ENCODE results near the gene CAPN12. TPM values are rescaled to one million over a fixed set of nuclear protein-coding genes. Genes with fewer than 3 reads are reported as not detected.

The CAPN12 gene
- total RNA-seq, 1 donor from 2014 or later, result 3.6 TPM

DNA sequence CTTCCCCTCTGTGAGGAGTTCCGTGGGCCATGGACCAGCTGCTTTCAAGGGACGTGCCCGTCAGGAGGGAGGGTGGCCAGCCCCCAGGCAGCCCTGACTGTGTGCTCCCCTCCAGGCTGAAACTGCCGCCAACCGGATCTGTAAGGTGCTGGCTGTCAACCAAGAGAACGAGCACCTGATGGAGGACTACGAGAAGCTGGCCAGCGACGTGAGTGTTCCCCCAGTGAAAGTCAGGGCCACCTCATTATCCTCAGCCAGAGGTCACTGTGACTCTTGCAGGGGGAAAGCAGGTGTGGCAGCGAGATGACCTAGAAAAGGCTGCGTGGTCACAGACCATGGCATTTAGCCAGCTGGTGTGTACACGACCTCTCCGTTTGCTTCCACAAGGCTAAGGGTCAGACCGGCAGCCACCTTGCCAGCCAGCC is 29.9 kb downstream of the CAPN12 start:
- no peaks in the 10 kb centered on the region for H3K9me3 Mint-ChIP-seq
- H3K36me3 Mint-ChIP-seq (ENCODE audit: low read depth), result peaks cover 53% of the 10 kb centered on the region
- no peak overlapping the region for H3K27ac Mint-ChIP-seq
- intact Hi-C loops (cut with micrococcal nuclease), result no loop called here
- no peaks in the 10 kb centered on the region for H3K27me3 Mint-ChIP-seq (ENCODE audit: low read depth)
- no peak overlapping the region for H3K4me3 Mint-ChIP-seq (ENCODE audit: low read depth)
- DNase-seq (ENCODE audit: low spot score), result no peak
- no peaks in the 10 kb centered on the region for H3K4me1 Mint-ChIP-seq (ENCODE audit: low read depth)

DNA sequence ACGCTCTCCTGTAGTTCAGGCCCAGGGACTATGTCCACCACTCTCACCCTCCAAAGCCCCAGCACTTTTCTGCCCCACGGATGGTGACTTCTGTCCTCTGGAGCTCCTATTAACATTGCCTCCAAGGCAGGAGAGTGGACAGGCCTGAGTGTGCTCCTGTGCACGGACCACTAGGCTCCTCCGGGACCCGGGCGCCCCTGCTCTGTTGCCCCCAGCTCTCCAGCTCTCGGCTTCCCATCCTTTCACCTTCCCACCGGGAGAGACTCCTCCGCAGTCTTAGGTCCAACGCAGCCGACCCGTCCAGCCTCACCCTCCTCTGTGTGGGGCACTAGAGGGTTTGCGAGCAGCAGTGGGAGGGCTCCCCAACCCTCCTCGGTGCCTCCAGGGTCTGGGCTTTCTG is 30.4 kb downstream of the CAPN12 start:
- peaks cover 53% of the 10 kb centered on the region for H3K36me3 Mint-ChIP-seq (ENCODE audit: low read depth)
- H3K4me1 Mint-ChIP-seq (ENCODE audit: low read depth), result no peaks in the 10 kb centered on the region
- H3K27ac Mint-ChIP-seq, result no peak overlapping the region
- DNase-seq (ENCODE audit: low spot score), result no peak
- no peaks in the 10 kb centered on the region for H3K27me3 Mint-ChIP-seq (ENCODE audit: low read depth)
- no peak overlapping the region for H3K4me3 Mint-ChIP-seq (ENCODE audit: low read depth)
- intact Hi-C loops (cut with micrococcal nuclease), result no loop called here
- H3K9me3 Mint-ChIP-seq, result no peaks in the 10 kb centered on the region

DNA sequence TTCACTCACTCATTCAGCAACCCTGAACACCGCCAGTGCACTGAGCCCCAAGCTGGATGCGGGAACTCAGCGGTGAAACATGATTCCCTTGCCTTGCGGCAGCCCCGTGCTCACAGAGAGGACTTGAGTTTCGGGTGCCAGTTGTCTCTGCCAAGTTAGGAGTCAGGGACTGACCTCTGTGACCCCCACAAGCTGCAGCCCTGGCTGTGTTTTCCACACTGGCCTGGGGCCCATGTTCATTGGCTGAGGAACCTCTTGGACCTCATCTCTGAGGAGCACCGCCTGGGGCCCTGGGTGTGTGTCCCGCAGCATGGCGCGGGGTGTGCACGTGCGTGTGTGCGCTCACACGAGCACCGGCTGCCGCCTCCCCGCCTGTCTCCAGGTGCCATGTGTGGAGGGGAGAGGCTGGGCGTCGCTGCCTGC is 31.0 kb downstream of the CAPN12 start:
- Mint-ChIP-seq H3K36me3 (ENCODE audit: low read depth) (peaks cover 53% of the 10 kb centered on the region), H3K27me3 (ENCODE audit: low read depth) (no peaks in the 10 kb centered on the region), H3K4me3 (ENCODE audit: low read depth) (no peak overlapping the region), H3K27ac (no peak overlapping the region), H3K9me3 (no peaks in the 10 kb centered on the region), H3K4me1 (ENCODE audit: low read depth) (no peaks in the 10 kb centered on the region)
- no peak for DNase-seq (ENCODE audit: low spot score)
- intact Hi-C loops (cut with micrococcal nuclease), result no loop called here

DNA sequence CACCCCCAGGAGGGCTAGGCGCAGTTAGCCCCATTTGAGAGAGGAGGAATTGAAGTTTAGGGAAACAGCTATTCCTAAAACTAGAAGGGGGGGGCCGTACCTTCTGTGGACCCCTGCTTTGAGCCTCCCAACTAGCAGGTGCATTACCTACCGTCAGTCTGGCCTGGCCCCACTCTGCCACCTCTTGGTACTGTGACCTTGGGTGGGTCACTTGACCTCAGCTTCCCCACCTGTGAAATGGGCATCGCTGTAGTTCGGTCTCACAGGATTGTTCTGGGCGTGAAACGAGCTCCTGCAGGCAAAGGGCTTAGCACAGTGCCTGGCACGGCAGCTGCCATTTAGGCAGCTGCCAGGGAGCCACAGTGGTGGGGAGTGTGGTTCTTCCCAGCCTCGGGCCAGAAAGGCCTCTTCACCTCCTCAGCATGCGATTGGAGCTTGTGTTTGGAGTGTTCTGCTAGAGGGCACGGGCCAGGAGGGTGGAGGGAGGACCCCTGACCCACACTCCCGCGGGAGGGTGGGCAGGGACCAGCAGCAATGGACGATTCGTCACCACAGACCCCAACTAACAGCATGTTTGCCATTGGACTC is 32.0 kb downstream of the CAPN12 start:
- H3K36me3 Mint-ChIP-seq (ENCODE audit: low read depth), result peaks cover 57% of the 10 kb centered on the region
- H3K4me3 Mint-ChIP-seq (ENCODE audit: low read depth), result no peak overlapping the region
- intact Hi-C loops (cut with micrococcal nuclease), result no loop called here

DNA sequence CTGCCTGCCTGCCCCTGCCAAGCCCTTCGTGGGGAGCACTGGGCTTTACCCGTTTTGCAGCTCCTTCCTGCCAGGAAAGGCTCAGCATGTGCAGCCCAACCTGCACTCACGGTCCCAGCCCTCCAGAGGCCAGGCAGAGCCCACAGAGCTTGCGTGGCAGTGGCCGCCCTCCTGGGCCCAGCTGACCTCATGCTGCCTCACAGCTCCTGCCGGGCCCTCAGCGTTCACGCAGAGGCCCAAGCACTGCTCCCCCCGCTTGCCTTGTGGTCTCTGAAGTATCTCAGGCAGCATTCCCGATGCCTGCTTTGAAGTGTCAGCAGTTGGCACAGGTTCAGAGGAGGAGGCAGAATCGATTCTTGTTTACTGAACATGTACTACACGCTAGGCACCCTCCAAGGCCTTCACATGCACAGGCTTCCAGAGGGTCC is 32.5 kb downstream of the CAPN12 start:
- intact Hi-C loops (cut with micrococcal nuclease), result no loop called here
- no peaks in the 10 kb centered on the region for H3K9me3 Mint-ChIP-seq
- H3K4me3 Mint-ChIP-seq (ENCODE audit: low read depth), result no peak overlapping the region
- no peak overlapping the region for H3K27ac Mint-ChIP-seq
- peaks cover 62% of the 10 kb centered on the region for H3K36me3 Mint-ChIP-seq (ENCODE audit: low read depth)
- H3K27me3 Mint-ChIP-seq (ENCODE audit: low read depth), result no peaks in the 10 kb centered on the region
- DNase-seq (ENCODE audit: low spot score), result no peak
- no peaks in the 10 kb centered on the region for H3K4me1 Mint-ChIP-seq (ENCODE audit: low read depth)

More for the DNA sequence above, 32.0 kb downstream of the CAPN12 start:
- no peak for DNase-seq (ENCODE audit: low spot score)
- H3K9me3 Mint-ChIP-seq, result no peaks in the 10 kb centered on the region
- no peaks in the 10 kb centered on the region for H3K27me3 Mint-ChIP-seq (ENCODE audit: low read depth)
- H3K4me1 Mint-ChIP-seq (ENCODE audit: low read depth), result no peaks in the 10 kb centered on the region
- no peak overlapping the region for H3K27ac Mint-ChIP-seq

DNA sequence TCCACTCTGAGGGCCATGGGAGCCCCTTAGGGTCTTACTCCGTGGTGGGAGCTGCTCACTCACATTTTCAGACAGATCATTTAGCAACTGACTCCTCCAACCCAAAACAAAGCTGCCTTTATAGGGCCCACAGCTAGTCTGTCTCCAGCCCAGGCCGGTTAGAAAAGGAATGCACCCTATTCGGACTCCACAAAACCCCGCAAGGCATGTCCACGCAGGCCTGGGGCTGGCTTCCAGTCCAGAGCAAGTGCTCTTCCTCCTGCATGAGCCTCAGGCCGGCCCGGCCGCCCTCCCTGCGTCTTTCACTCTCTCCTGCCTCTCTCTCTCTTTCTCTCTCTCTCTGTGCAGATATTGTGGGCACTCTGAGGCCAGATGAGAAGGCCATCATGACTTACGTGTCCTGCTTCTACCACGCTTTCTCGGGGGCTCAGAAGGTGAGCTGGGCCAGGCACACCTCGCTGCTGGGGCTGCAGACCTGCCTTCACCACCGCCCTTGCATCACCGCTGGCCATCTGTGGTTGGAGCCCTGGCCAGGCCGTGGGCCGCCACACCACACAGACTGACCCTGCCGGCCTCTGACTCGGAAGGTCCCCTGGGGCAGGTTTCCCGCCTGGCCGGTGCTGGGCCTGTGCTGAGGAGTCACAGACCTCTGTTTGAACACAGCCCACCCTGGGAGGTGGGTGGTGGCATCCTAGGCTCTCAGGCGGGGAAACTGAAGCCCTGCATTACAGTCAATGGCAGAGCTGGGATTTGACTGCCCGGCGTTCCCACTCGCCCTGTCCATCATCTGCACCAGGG is 33.1 kb downstream of the CAPN12 start:
- Mint-ChIP-seq H3K4me1 (ENCODE audit: low read depth) (no peaks in the 10 kb centered on the region), H3K36me3 (ENCODE audit: low read depth) (peaks cover 60% of the 10 kb centered on the region), H3K9me3 (no peaks in the 10 kb centered on the region), H3K27ac (no peak overlapping the region), H3K27me3 (ENCODE audit: low read depth) (no peaks in the 10 kb centered on the region), H3K4me3 (ENCODE audit: low read depth) (no peak overlapping the region)
- no peak for DNase-seq (ENCODE audit: low spot score)
- intact Hi-C loops (cut with micrococcal nuclease), result no loop called here

DNA sequence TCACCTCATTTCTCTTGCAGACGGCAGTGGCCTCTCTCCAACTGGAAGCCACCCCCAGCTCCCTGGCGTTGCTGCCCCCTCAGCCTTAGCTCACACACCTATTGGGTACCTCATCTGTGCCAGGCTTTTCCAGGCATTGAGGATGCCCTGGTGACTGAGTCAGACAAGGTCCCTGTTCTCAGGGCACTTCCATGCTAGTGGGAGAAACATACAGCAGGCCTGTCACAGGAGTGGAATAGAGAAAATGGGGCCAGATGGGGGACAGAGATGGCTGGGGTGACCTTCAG is 33.9 kb downstream of the CAPN12 start:
- Mint-ChIP-seq H3K9me3 (no peaks in the 10 kb centered on the region), H3K36me3 (ENCODE audit: low read depth) (peaks cover 61% of the 10 kb centered on the region), H3K4me3 (ENCODE audit: low read depth) (no peak overlapping the region), H3K27ac (no peak overlapping the region), H3K4me1 (ENCODE audit: low read depth) (no peaks in the 10 kb centered on the region), H3K27me3 (ENCODE audit: low read depth) (no peaks in the 10 kb centered on the region)
- intact Hi-C loops (cut with micrococcal nuclease), result no loop called here
- no peak for DNase-seq (ENCODE audit: low spot score)

DNA sequence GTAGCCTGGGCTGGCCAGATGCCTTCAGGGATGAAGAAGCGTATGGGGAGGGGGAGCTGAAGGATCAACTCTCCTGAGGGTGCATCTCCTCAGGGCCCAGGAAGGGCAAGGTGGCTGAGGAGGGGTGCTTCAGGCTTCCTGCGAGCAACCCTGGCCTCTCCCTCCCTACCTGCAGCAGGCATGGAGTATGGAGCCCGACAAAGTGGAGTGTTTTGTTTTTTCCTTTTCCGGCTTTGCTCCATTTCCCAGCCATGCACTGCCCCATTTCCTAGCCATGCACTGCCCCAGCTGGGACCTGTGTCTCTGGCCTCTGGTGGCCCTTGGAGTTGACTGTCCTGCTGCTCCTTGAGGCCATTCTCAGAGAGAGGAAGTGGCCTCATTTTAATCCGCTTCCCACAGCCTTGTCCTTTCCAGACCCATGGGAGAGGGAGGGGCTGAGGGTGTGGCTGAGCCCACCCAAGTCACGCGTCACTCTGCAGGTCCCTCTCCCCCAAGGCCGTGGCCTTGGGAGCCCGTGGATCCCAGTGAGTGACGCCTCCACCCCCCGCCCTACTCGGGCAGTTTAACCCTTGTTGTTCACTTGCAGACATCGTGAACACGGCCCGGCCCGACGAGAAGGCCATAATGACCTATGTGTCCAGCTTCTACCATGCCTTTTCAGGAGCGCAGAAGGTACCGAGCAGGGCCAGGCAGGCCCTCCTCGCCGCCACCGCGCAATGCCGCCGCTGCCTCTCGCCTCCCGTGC is 34.4 kb downstream of the CAPN12 start:
- Mint-ChIP-seq H3K4me3 (ENCODE audit: low read depth) (no peak overlapping the region), H3K27ac (no peak overlapping the region), H3K9me3 (no peaks in the 10 kb centered on the region), H3K36me3 (ENCODE audit: low read depth) (peaks cover 61% of the 10 kb centered on the region), H3K4me1 (ENCODE audit: low read depth) (no peaks in the 10 kb centered on the region), H3K27me3 (ENCODE audit: low read depth) (no peaks in the 10 kb centered on the region)
- no peak for DNase-seq (ENCODE audit: low spot score)
- intact Hi-C loops (cut with micrococcal nuclease), result no loop called here

DNA sequence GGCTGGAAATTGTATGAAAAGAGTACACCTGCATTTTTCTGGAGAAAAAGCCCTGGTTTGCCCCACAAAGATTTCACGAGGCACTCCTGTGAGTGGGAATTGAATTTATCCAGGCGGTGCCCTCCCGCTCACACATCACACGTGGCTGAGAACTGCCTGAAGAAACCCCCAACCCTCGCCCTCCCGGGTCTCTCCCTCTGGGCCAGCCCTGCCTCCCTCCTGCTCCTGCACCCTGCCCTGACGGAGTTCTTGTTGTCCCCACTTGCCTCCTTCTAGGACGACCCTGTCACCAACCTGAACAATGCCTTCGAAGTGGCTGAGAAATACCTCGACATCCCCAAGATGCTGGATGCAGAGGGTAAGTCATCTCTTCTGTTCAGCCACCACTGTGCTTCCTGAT is 35.2 kb downstream of the CAPN12 start:
- Mint-ChIP-seq H3K27me3 (ENCODE audit: low read depth) (no peaks in the 10 kb centered on the region), H3K4me1 (ENCODE audit: low read depth) (no peaks in the 10 kb centered on the region), H3K4me3 (ENCODE audit: low read depth) (no peak overlapping the region), H3K27ac (no peak overlapping the region), H3K36me3 (ENCODE audit: low read depth) (peaks cover 60% of the 10 kb centered on the region), H3K9me3 (no peaks in the 10 kb centered on the region)
- no peak for DNase-seq (ENCODE audit: low spot score)
- intact Hi-C loops (cut with micrococcal nuclease), result no loop called here

DNA sequence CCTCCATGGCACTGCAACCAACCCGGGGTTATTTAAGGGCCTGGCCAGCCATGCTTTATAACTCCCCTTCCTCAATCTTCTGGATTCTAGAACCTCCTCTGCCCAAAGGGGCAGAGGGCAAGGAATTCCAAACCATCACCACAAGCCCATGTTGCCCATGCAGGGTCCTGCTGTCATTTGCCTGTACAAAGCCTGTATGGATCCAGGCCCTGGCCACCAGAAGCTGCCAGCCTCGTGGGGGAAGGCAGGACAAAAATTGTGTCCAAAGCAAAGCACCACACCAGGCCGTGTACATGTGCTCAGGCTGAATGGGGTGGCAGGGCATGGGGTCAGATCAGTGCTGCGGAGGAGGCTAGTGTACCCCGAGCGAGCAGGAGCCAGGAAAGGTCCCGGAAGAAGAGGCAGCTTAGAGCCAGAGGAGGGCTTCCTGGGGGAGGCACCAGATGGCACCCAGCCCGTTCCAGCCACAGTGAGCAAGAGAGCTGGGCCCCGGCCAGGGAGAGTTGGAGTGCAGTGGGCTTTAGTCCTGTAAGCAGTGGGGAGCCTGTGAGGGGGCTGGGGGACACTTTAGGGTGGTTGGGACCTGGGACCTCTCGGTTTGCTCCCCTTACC is 35.8 kb downstream of the CAPN12 start:
- Mint-ChIP-seq H3K9me3 (no peaks in the 10 kb centered on the region), H3K36me3 (ENCODE audit: low read depth) (peaks cover 60% of the 10 kb centered on the region), H3K4me3 (ENCODE audit: low read depth) (no peak overlapping the region), H3K27me3 (ENCODE audit: low read depth) (no peaks in the 10 kb centered on the region), H3K27ac (no peak overlapping the region), H3K4me1 (ENCODE audit: low read depth) (no peaks in the 10 kb centered on the region)
- no peak for DNase-seq (ENCODE audit: low spot score)
- intact Hi-C loops (cut with micrococcal nuclease), result no loop called here

DNA sequence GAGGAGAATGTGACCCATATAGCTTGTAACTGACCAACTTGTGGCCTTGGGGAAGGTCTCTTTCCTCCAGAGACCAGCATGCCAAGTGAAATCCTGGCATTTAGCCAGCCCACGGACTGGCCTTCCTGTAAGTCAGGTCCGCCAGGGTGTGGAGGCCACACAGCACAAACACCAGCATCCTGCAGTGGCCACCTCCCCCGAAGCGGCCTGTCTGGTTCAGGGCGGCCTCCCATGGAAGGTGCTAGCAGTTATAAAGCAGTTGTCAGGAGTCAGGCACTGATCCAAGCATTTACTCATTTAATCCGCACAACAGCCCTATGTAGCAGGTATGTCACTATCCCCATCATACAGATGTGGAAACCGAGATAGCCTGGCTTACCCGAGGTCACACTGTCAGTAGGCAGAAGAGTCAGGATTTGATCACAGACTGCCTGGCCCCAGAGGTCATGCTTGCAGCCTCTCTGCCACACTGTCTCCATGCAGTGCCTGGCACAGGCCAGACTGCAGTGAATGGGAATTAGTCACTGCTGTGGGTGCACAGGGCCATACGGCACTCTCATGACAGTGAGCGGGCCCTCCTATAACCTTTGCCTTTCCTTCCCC is 36.7 kb downstream of the CAPN12 start:
- Mint-ChIP-seq H3K4me1 (ENCODE audit: low read depth) (no peaks in the 10 kb centered on the region), H3K9me3 (no peaks in the 10 kb centered on the region), H3K27me3 (ENCODE audit: low read depth) (no peaks in the 10 kb centered on the region), H3K36me3 (ENCODE audit: low read depth) (peaks cover 61% of the 10 kb centered on the region), H3K4me3 (ENCODE audit: low read depth) (no peak overlapping the region), H3K27ac (no peak overlapping the region)
- intact Hi-C loops (cut with micrococcal nuclease), result no loop called here
- DNase-seq (ENCODE audit: low spot score), result no peak

DNA sequence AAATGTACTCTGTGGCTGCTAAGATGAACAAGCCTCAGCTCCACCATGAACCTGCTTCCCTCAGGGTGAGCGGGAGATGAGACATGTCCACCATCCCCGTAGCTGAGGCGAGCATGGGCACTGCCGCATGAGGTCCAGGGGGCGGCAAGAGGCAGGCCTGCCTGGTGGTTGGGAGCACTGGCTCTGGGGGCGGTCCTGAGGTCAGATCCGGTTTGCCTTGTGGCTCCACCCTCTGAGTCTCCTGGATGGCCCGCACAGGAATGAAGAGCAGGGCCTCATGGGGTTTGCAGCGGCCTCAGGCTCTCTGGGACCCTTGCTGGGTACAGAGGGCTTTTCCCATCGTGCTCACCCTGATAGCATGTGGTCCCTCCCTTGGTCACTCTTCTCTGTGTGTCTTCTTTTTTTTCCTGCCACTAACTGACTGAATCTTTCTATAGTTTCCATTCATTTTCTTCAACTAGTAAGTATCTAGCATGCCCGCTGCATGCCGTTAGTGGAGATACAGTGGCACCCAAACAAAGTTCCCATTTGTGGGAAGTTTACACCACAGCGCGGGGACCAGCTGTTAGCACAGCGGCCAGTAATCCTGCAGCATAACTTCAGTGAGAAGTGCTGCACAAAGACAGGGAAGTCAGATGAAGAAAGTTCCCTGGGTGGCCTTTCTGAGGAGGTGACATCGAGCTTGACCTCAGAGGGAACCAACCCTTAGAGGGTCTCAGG is 37.3 kb downstream of the CAPN12 start:
- H3K36me3 Mint-ChIP-seq (ENCODE audit: low read depth), result peaks cover 63% of the 10 kb centered on the region
- no peak overlapping the region for H3K27ac Mint-ChIP-seq

More for the DNA sequence above, 37.3 kb downstream of the CAPN12 start:
- no peaks in the 10 kb centered on the region for H3K27me3 Mint-ChIP-seq (ENCODE audit: low read depth)
- H3K4me1 Mint-ChIP-seq (ENCODE audit: low read depth), result no peaks in the 10 kb centered on the region
- no peak for DNase-seq (ENCODE audit: low spot score)
- H3K4me3 Mint-ChIP-seq (ENCODE audit: low read depth), result no peak overlapping the region
- H3K9me3 Mint-ChIP-seq, result no peaks in the 10 kb centered on the region
- intact Hi-C loops (cut with micrococcal nuclease), result no loop called here
